Measurements from ENCODE around the gene NLRP11. TPM values are rescaled to one million over a fixed set of nuclear protein-coding genes. Genes with fewer than 3 reads are reported as not detected.

Gene NLRP11
- under 0.01 TPM in 1 of 2 replicates, not detected in the other for total RNA-seq

DNA sequence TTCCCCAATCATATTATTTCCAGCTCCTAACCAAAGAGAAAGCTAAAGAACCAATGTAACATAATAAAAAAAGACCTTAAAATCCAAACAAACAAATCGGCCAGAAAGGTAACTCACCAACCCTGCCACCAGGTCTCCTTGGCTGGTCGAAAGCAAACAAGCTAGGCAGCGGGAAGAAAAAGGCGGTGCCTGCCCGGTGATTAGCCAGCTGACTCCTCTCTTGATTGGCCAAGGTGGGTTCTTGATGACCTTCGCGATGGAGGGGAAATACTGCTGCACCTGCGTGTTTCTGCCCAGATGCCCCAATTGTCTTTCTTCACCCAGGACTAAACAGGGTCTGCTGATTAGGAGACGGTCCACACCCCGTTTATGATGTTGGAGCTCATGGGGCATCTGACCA is at the start of gene NLRP11:
Gene NLRP11, minus strand, starts transcription at position 154 of the 400 bp plus-strand sequence. CDS start 13,825 bp downstream, outside the sequence.

DNA sequence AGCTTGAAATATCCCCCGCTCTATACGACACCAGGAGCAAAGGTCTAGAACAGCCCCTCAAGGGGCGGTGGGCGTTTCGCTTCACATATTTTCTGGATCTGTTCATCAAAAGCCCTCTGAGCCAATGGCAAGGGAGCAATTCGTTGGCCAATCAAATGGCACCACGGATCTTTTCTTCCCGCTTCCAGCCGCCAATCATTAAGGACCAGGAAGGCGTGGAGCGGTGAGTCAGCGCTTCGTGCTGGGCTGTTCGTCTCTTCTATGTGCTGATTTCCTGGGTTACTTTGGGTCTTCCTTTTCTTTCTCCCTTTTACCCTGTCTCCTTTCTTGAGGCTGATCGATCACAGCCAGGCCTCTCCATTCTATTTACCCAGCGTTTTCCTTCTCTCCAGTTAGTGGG is 4.5 kb upstream of the NLRP11 start, which contains the start of gene NLRP4:
Gene NLRP4, plus strand, starts transcription at position 201 of the 400 bp plus-strand sequence. CDS start 15,541 bp downstream, outside the sequence.

DNA sequence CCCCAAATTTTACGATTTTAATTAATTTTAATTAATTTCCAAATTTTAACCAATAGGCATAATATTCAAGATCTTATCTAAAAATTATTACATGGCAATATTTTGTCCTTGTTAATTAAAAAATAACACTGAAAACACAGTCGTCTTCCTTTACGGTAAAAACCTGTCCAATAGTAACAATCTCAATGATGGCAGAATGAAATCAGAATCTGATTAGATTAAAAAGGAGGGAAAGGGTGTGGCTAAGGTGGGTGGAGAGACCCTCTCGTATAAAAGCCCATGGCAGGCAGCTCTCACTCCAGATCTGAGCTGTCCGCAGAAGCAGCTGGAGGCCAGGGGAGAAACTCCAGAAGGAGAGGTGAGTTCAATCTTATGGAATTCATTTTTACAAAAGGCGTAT is 63.0 kb downstream of the NLRP11 start, which contains the start of gene RFPL4AL1:
Gene RFPL4AL1, plus strand, starts transcription at position 301 of the 400 bp plus-strand sequence. CDS start 2,687 bp downstream, outside the sequence.

GRCh38 chr19:55758797-55759196 is 73.0 kb downstream of the NLRP11 start, which contains the start of gene RFPL4A:
Gene RFPL4A (plus strand): TSS chr19:55759097. CDS start chr19:55761801, 2,704 bp downstream.

GRCh38 chr19:55738302-55738701 is 93.5 kb downstream of the NLRP11 start, which contains the start of gene NLRP9:
Gene NLRP9 (minus strand): TSS chr19:55738402. CDS start chr19:55738374, 28 bp downstream.

Other genes starting within 250 kb of the NLRP11 start
- gene FIZ1, start 232.5 kb downstream of the NLRP11 start, total RNA-seq, result 3.8 and 5.2 TPM in 2 replicates
- 8.9 and 21.0 TPM in 2 replicates for gene ZNF524, start 231.7 kb downstream of the NLRP11 start, total RNA-seq
- gene ZNF865, start 226.4 kb downstream of the NLRP11 start, total RNA-seq, result 3.5 and 3.9 TPM in 2 replicates
- 4.7 and 4.8 TPM in 2 replicates for gene ZNF784, start 207.4 kb downstream of the NLRP11 start, total RNA-seq
- gene ZNF580, start 191.0 kb downstream of the NLRP11 start, total RNA-seq, result 4.2 and 6.3 TPM in 2 replicates
- 17.2 and 31.8 TPM in 2 replicates for gene ZNF581, start 188.3 kb downstream of the NLRP11 start, total RNA-seq
- 12.8 and 13.4 TPM in 2 replicates for gene CCDC106, start 183.8 kb downstream of the NLRP11 start, total RNA-seq
- 100 and 116 TPM in 2 replicates for gene U2AF2, start 177.0 kb downstream of the NLRP11 start, total RNA-seq
- gene EPN1, start 156.8 kb downstream of the NLRP11 start, total RNA-seq, result 83.7 and 153 TPM in 2 replicates
- not detected in 2 replicates for gene NLRP9, start 93.6 kb downstream of the NLRP11 start, total RNA-seq
- not detected in 2 replicates for gene RFPL4A, start 72.9 kb downstream of the NLRP11 start, total RNA-seq
- not detected in 2 replicates for gene RFPL4AL1, start 62.9 kb downstream of the NLRP11 start, total RNA-seq
- not detected in 2 replicates for gene NLRP4, start 4.5 kb upstream of the NLRP11 start, total RNA-seq
- gene NLRP13, start 100.3 kb upstream of the NLRP11 start, total RNA-seq, result not detected in 2 replicates
- not detected in 2 replicates for gene NLRP8, start 115.8 kb upstream of the NLRP11 start, total RNA-seq
- not detected in 2 replicates for gene NLRP5, start 154.8 kb upstream of the NLRP11 start, total RNA-seq